Measurements from ENCODE around the gene CLDN1. TPM values are rescaled to one million over a fixed set of nuclear protein-coding genes. Genes with fewer than 3 reads are reported as not detected.

CLDN1 gene
- total RNA-seq, 1 experiment from 2014 or later = 1.0 TPM

DNA sequence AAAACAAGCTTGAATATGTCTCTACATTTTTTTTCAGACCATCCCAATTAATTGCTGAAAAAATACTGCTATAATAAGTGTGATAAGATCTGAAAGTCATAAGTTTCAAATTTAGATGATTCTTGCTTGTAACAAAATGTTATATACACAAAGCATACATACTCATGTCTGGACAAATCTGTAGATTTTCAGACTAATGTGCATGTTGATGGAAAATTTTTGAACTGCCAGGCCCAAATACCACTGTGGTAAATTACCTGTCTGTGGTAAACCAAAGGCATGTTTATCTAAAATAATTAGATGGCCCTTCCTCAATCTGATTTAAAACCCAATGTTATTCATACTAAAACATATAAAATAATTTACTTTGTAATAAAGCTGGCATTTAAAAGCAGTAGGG is 34.0 kb upstream of the CLDN1 start:
- Histone ChIP-seq H3K27ac (ENCODE audit: insufficient read length, low read depth, low read length) (no peak overlapping the region), H2AK5ac (ENCODE audit: insufficient read length, low read length) (no peak overlapping the region), H3K9me3 (ENCODE audit: control insufficient read depth, low read depth, low read length) (no peaks in the 10 kb centered on the region), H4K91ac (ENCODE audit: insufficient read length, low read depth, low read length) (no peak overlapping the region), H3K4ac (ENCODE audit: low read depth, low read length) (no peak overlapping the region), H3K23ac (ENCODE audit: insufficient read length, low read depth, low read length) (no peak overlapping the region), H4K8ac (replicated peaks; ENCODE audit: insufficient read length, low read depth, low read length) (no peak overlapping the region), H2BK20ac (ENCODE audit: low read depth, low read length, poor library complexity, severe bottlenecking) (no peak overlapping the region), H4K20me1 (ENCODE audit: control insufficient read depth, insufficient read depth, insufficient read length) (no peaks in the 10 kb centered on the region), H3K9ac (ENCODE audit: extremely low read depth, insufficient read length, low read length) (no peak overlapping the region), H3K18ac (ENCODE audit: insufficient read length, low read depth, low read length) (no peak overlapping the region), H2BK15ac (ENCODE audit: low read depth, low read length) (no peak overlapping the region), H3K4me1 (ENCODE audit: insufficient read depth, low read length) (no peaks in the 10 kb centered on the region), H3K23me2 (ENCODE audit: insufficient read length, low read depth, low read length, poor library complexity, severe bottlenecking) (no peaks in the 10 kb centered on the region), H2BK12ac (ENCODE audit: insufficient read length, low read depth, low read length) (no peak overlapping the region), H3K14ac (ENCODE audit: insufficient read depth, low read length) (no peak overlapping the region), H3K79me2 (ENCODE audit: insufficient read depth, low read length) (no peaks in the 10 kb centered on the region), H3K27me3 (ENCODE audit: insufficient read depth, low read length) (no peaks in the 10 kb centered on the region), H3K56ac (ENCODE audit: insufficient read length, low read depth, low read length) (no peak overlapping the region), H3K4me2 (ENCODE audit: insufficient read depth, insufficient read length, low read length) (no peak overlapping the region), H2AFZ (ENCODE audit: low read length) (no peak overlapping the region), H2BK120ac (ENCODE audit: low read depth, low read length, poor library complexity, severe bottlenecking) (no peak overlapping the region), H4K5ac (ENCODE audit: insufficient read length, low read depth, low read length) (no peak overlapping the region), H3T11ph (ENCODE audit: low read length) (no peak overlapping the region), H2BK5ac (ENCODE audit: insufficient read length, low read length) (no peak overlapping the region), H3K79me1 (ENCODE audit: insufficient read depth, low read depth, low read length, poor library complexity, severe bottlenecking) (no peaks in the 10 kb centered on the region)
- H3K9me3 Mint-ChIP-seq = peaks cover 0 to 4% of the 10 kb centered on the region in 2 experiments; a peak in 2 of 5 replicates
- no peaks in the 10 kb centered on the region; the same call in 1 of the 2 replicates for H3K27me3 Mint-ChIP-seq (ENCODE audit: low read depth)
- peaks cover 11 to 17% of the 10 kb centered on the region in 2 experiments for H3K4me1 Mint-ChIP-seq
- peaks cover 0 to 5% (median 0%) of the 10 kb centered on the region in 3 experiments; a peak in 1 of 7 replicates for H3K36me3 Mint-ChIP-seq (ENCODE audit: insufficient read depth in 1 of 3, low read depth in 3 of 3)
- no peak for DNase-seq
- TF ChIP-seq CTCF (conservative IDR thresholded peaks at IDR 0.05) = no peak
- H3K4me3 Mint-ChIP-seq = no peak overlapping the region
- H3K27ac Mint-ChIP-seq = no peak overlapping the region

All from H9 (cell line).